Sigmoid colon (tissue), 7 donors: Measurements from ENCODE around the gene WFS1. TPM values are rescaled to one million over a fixed set of nuclear protein-coding genes. Genes with fewer than 3 reads are reported as not detected.

Source experiments
- DNase-seq: peaks from one replicate; pipeline ENCODE4 v3.0.0-alpha.2; 2019
- H3K27ac ChIP-seq, 4 donors: fragments of 200-600 bp; sonication (generic); one replicate each; pipeline ENCODE4 v1.5.1; 2016 to 2019; ENCODE audit warnings: mild to moderate bottlenecking in 1 of 4
- H3K27me3 ChIP-seq, 3 donors: fragments of 200-600 bp; sonication (generic); one replicate each; pipeline ENCODE4 v1.5.1; 2019; ENCODE audit warnings: mild to moderate bottlenecking in 1 of 3
- H3K36me3 ChIP-seq, 4 donors: fragments of 200-600 bp; sonication (generic); one replicate each; pipeline ENCODE4 v1.5.1; 2016 to 2019
- H3K4me1 ChIP-seq, 4 donors: fragments of 200-600 bp; sonication (generic); one replicate each; pipeline ENCODE4 v1.5.1; 2017 to 2019
- H3K4me3 ChIP-seq, 4 donors: fragments of 200-600 bp; sonication (generic); one replicate each; pipeline ENCODE4 v1.5.1; 2017 to 2019; ENCODE audit warnings: mild to moderate bottlenecking in 2 of 4, moderate library complexity in 1 of 4
- H3K9me3 ChIP-seq, 4 donors: fragments of 200-600 bp in 3 of 4; sonication (generic) in 3 of 4; one replicate each; pipeline versions ENCODE4 v1.5.1 to v1.6.1; 2013 to 2019
- EP300 ChIP-seq, 4 donors: sonication (generic); formaldehyde crosslinking; IDR thresholded peaks; one replicate each; pipeline ENCODE4 v1.6.1; 2017; ENCODE audit warnings: antibody characterized with exemption in 4 of 4
- POLR2A ChIP-seq, 2 donors: fragments of 450-650 bp; IDR thresholded peaks; one replicate each; pipeline ENCODE4 v1.6.1; 2016; ENCODE audit warnings: antibody characterized with exemption in 2 of 2, mild to moderate bottlenecking in 2 of 2, moderate library complexity in 2 of 2
- POLR2AphosphoS5 ChIP-seq, 4 donors: sonication (generic); formaldehyde crosslinking; IDR thresholded peaks; one replicate each; pipeline ENCODE4 v1.6.1; 2017; ENCODE audit warnings: antibody characterized with exemption in 4 of 4
- WGBS, 2 donors: extraction: QIAGEN DNeasy Blood & Tissue Kit; methylation state at CpG; one replicate each; pipeline ENCODE4 v1.1.7; 2013; 5-methylcytosine and 5-hydroxymethylcytosine counted together
- intact Hi-C: fragments of 100-400 bp; cut with DNase I; formaldehyde crosslinking; loops from one replicate; pipeline ENCODE4 v1.15.1; 2023
- polyA plus RNA-seq, 3 donors: library from polyadenylated mRNA; stranded (reverse); fragments of 200-250 nt; gene quantifications; one replicate each; pipeline ENCODE4 v1.2.3, GENCODE V29; 2013
- total RNA-seq, 4 donors: library from RNA; depleted of rRNA; stranded (reverse); fragments of >200 nt; gene quantifications; one replicate each; pipeline ENCODE4 v1.1.0, GENCODE V29; 2016
- TF ChIP-seq, protein P1 (sequence below), 4 experiments: fragments of 450-650 bp in 3 of 4; fragments of 200-600 bp in 1 of 4; IDR thresholded peaks; one replicate each; pipeline ENCODE4 v1.5.1; 2016 to 2019; ENCODE audit warnings: antibody characterized with exemption in 4 of 4, mild to moderate bottlenecking in 3 of 4, moderate library complexity in 2 of 4
- donor health status: healthy with polysubstance abuse.
- donor health status: Bipolar disorder and iron deficiency.
- donor health status: healthy.

The WFS1 gene
- total and polyA plus RNA-seq, 7 donors: 1.4 to 69.0 (median 34.6) TPM

DNA sequence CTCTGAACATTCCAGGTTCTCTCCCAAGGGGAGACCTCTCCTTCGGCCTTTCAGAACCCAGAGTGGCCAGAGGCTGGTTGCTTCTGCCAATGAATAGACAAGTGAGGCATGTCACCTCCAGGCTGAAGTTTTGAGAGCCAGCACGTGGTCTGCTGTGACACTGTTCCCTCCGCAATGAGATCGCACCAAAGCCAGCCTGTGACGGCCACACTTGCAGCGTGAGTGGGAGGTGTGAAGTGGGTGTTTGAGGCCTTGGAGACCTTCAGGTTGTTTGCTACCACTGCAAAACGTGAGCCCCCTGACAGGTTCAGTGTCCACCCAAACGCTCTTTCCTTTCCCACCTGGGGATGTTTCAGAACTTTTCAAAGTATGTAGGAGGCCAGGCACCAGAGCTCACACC is 81.0 kb downstream of the WFS1 start:
- H3K4me1 ChIP-seq: no peaks in the 10 kb centered on the region
- no peak overlapping the region for H3K27ac ChIP-seq
- no peaks in the 10 kb centered on the region for H3K9me3 ChIP-seq
- no peaks in the 10 kb centered on the region for H3K36me3 ChIP-seq
- peaks cover 0 to 42% (median 0%) of the 10 kb centered on the region in 3 donors for H3K27me3 ChIP-seq
- intact Hi-C loops: no loop called here
- TF ChIP-seq EP300 (IDR thresholded peaks at IDR 0.05) (no peak), POLR2A (IDR thresholded peaks at IDR 0.05) (no peak), POLR2AphosphoS5 (IDR thresholded peaks at IDR 0.05) (no peak)
- TF ChIP-seq, protein P1, sequence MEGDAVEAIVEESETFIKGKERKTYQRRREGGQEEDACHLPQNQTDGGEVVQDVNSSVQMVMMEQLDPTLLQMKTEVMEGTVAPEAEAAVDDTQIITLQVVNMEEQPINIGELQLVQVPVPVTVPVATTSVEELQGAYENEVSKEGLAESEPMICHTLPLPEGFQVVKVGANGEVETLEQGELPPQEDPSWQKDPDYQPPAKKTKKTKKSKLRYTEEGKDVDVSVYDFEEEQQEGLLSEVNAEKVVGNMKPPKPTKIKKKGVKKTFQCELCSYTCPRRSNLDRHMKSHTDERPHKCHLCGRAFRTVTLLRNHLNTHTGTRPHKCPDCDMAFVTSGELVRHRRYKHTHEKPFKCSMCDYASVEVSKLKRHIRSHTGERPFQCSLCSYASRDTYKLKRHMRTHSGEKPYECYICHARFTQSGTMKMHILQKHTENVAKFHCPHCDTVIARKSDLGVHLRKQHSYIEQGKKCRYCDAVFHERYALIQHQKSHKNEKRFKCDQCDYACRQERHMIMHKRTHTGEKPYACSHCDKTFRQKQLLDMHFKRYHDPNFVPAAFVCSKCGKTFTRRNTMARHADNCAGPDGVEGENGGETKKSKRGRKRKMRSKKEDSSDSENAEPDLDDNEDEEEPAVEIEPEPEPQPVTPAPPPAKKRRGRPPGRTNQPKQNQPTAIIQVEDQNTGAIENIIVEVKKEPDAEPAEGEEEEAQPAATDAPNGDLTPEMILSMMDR (IDR thresholded peaks at IDR 0.05): no peak
- no peak overlapping the region for H3K4me3 ChIP-seq
- 70 to 77% methylated on average over 8 of the region's 8 CpGs for WGBS, 2 donors
- no peak for DNase-seq

DNA sequence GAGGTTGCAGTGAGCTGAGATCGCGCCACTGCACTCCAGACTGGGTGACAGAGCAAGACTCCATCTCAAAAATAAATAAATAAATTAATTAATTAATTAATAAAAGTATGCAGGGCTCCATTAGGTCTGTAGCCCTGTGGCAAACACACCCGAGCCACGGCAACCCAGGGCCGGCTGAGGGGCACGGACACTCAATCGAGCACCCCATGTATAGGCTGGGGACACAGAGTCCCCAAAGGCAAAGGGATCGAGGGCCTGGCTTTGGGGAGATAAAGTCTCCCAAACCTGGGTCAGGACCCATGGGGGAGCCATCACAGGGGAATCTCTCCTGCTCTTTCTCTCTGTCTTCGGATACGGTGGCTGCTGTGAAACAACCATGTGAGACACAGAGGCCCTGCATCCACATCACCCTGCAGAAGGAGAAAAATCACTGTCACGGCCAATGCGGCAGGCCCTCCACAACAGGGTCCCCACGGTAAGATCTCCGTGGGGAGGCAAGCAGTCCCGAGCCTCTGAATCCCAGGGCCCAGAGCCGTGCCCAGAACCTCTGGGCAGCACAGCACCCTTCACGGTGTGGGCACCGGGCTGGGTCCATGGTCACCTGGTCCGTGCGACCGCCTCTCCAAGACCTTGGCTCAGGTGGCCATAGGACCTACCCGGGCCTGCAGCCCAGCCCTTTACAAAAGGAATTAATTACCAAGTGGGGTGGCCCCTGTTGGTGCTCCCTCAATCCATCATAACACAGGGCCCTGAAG is 81.8 kb downstream of the WFS1 start:
- Histone ChIP-seq H3K4me1 (no peaks in the 10 kb centered on the region), H3K36me3 (no peaks in the 10 kb centered on the region), H3K27me3 (peaks cover 0 to 40% (median 0%) of the 10 kb centered on the region in 3 donors), H3K9me3 (no peaks in the 10 kb centered on the region), H3K27ac (no peak overlapping the region), H3K4me3 (no peak overlapping the region)
- DNase-seq: no peak
- intact Hi-C loops: no loop called here
- TF ChIP-seq EP300 (IDR thresholded peaks at IDR 0.05) (no peak), POLR2AphosphoS5 (IDR thresholded peaks at IDR 0.05) (no peak), POLR2A (IDR thresholded peaks at IDR 0.05) (no peak)
- TF ChIP-seq, protein P1 (IDR thresholded peaks at IDR 0.05): no peak
- 90 to 92% methylated on average over 22 of the region's 22 CpGs for WGBS, 2 donors

DNA sequence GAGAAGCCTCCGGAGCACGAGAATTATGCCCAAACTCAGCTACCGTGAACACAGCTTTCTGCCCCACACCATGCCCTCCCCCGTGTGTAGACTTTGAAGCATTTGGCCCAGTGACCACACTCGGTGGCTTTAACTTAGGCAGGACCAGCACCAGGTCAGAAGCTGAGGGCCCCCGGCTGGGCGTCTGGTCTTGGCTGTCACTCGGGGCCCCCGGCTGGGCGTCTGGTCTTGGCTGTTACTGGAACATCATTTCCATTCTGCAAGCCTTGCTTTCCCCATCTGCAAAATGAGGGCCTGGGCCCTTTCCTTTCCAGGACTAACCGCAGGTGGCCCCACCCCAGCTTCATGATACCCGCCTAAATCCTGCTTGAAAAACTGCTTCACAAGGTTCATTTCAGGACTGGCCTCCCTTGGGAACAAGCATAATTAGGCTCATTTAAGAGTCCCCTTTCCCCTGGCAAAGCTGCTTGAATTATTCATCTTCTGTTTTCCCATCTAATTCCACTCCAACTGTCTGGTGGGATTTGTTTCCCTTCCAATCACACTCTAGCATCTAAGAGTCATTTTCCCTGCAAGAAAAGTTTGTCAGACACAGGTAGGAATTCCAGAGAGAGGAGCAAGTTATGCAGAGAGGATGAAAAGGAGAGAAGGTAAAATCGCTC is 82.5 kb downstream of the WFS1 start:
- DNase-seq: no peak
- intact Hi-C loops: no loop called here
- TF ChIP-seq POLR2AphosphoS5 (IDR thresholded peaks at IDR 0.05) (no peak), POLR2A (IDR thresholded peaks at IDR 0.05) (no peak), EP300 (IDR thresholded peaks at IDR 0.05) (no peak)
- TF ChIP-seq, protein P1 (IDR thresholded peaks at IDR 0.05): no peak
- H3K36me3 ChIP-seq: no peaks in the 10 kb centered on the region
- H3K27ac ChIP-seq: no peak overlapping the region
- H3K4me1 ChIP-seq: no peaks in the 10 kb centered on the region
- H3K4me3 ChIP-seq: no peak overlapping the region
- no peaks in the 10 kb centered on the region for H3K9me3 ChIP-seq
- WGBS, 2 donors: 71 to 77% methylated on average over 13 of the region's 13 CpGs
- H3K27me3 ChIP-seq: peaks cover 0 to 36% (median 0%) of the 10 kb centered on the region in 3 donors

Other genes with a start within 250 kb of the WFS1 start
- 1 to 10 TPM in 3 of 4 donors, under 1 TPM in 1; 0.49 to 3.9 (median 1.8) TPM for gene JAKMIP1, start 69.3 kb upstream of the WFS1 start, total RNA-seq
- gene JAKMIP1, start 69.3 kb upstream of the WFS1 start, polyA plus RNA-seq: 1 to 10 TPM in 1 of 3 donors, not detected in 2; 1.8 TPM
- gene PPP2R2C, start 202.8 kb downstream of the WFS1 start, total RNA-seq: 1 to 10 TPM in 3 of 4 donors, under 1 TPM in 1; 0.49 to 2.8 (median 1.3) TPM
- 1 to 10 TPM in 1 of 3 donors, not detected in 2; 1.1 TPM for gene PPP2R2C, start 202.8 kb downstream of the WFS1 start, polyA plus RNA-seq